GM19463 (cell line): Measurements from ENCODE around the gene IL4R.

ENCODE experiments used
- ATAC-seq: cut with Tn5 transposase; IDR thresholded peaks from one replicate; pipeline ENCODE4 v1.9.1; 2021; ENCODE audit warnings: mild to moderate bottlenecking, moderate library complexity; ENCODE audit not compliant: unreplicated experiment

IL4R gene

DNA sequence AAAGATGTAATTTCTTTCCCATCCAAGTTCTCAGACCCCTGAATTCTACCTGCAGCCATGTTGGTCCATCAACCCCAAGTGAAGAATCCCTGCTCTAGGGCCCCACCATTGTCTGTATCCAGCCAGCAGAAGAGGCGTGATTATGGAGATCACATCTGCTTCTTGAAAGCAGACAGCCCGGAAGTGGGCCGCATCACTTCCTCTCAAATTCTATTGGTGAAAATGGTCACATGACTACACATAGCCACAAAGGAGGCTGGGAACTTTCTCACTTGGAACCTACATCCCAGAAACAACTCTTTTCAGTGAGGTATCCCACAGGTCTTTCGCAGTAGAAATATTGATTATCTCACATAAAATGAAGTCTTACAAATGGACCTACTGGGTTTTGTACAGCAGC lies 40.1 kb downstream of the IL4R start:
- no peak for ATAC-seq

DNA sequence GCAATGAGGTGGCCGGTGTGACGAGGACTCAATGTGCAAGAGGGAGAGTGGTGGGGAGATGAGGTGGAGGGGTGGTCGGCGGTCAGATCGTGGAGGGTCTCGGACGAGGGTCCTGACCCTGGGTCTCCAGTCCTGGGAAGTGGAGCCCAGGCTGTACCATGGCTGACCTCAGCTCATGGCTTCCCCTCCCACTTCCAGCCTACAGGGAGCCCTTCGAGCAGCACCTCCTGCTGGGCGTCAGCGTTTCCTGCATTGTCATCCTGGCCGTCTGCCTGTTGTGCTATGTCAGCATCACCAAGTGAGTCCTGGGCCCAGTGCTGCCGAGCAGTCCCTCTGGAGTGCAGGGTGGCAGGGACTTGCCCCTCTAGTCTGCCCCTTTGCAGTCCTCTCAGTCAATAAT lies 41.8 kb downstream of the IL4R start:
- no peak for ATAC-seq

DNA sequence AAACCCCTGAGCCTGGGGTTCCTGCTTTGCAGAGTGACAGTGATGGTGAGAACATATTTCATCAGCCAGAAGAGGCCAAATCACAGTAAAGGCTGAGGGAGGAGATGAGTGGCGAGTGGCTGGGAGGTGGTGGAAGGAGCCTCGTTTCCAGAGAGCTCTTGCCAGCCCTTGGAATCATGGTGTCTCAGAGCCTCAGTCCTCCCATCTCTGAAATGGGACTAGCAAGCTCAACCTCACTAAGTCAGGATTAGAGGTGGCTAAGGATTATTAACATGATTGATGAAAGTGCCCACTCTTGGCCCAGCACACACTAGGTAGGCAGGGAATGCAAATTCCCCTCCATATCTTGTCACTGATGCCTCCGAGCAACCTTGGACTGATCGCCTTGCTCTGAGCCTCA lies 43.0 kb downstream of the IL4R start:
- ATAC-seq: no peak

DNA sequence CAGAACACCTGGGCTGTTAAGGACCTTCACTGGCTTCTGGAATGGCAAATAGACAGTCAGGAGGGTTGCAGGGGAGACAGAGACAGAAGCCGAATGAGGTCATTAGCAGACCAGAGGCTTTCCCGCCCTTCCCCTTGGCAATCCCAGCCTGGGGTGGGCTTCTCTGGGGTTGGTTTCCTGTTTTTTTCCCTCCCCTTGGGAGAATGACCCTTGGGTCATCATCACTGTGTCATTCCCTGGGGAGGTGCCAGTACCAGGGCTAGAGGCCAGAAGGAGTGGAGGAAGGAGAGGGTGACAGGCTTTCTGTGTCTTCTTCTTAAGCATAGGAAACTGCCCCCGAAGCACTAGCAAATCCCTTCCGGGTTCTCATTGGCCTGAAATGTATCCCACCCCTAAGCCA lies 45.3 kb downstream of the IL4R start:
- no peak for ATAC-seq

DNA sequence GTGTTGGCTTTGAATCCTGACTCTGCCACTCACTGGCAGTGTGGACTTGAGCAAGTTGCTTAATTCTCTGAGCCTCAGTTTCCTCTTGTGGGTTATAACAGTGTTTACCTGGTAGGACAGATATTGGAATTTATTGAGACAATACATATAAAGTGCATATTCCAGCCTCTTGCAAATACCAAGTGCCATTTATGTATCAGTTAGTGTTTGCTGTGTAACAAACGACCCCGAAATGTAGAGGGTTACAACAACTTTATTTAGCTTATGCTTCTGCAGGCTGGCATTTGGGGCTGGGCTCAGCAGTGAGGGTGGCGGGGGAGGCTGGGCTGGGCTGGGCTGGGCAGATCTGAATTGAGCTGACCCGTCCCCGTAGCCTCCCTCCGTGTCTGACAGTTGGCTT lies 45.8 kb downstream of the IL4R start:
- ATAC-seq: no peak

DNA sequence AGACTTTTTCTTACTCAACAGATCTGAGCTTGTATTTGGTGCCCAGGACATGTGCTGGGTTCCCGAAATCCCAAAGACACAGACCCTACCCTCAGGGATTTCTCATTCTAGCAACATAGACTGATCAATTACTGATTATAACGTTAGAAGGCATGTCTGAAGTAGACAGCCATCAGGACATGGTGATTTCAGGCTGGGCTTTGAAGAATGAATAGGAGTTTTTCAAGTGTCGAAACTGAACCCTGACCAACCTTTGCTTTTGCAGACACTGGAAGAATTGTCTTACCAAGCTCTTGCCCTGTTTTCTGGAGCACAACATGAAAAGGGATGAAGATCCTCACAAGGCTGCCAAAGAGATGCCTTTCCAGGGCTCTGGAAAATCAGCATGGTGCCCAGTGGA lies 48.2 kb downstream of the IL4R start:
- no peak for ATAC-seq

DNA sequence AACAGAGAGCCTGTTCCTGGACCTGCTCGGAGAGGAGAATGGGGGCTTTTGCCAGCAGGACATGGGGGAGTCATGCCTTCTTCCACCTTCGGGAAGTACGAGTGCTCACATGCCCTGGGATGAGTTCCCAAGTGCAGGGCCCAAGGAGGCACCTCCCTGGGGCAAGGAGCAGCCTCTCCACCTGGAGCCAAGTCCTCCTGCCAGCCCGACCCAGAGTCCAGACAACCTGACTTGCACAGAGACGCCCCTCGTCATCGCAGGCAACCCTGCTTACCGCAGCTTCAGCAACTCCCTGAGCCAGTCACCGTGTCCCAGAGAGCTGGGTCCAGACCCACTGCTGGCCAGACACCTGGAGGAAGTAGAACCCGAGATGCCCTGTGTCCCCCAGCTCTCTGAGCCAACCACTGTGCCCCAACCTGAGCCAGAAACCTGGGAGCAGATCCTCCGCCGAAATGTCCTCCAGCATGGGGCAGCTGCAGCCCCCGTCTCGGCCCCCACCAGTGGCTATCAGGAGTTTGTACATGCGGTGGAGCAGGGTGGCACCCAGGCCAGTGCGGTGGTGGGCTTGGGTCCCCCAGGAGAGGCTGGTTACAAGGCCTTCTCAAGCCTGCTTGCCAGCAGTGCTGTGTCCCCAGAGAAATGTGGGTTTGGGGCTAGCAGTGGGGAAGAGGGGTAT lies 48.9 kb downstream of the IL4R start:
- ATAC-seq: no peak

DNA sequence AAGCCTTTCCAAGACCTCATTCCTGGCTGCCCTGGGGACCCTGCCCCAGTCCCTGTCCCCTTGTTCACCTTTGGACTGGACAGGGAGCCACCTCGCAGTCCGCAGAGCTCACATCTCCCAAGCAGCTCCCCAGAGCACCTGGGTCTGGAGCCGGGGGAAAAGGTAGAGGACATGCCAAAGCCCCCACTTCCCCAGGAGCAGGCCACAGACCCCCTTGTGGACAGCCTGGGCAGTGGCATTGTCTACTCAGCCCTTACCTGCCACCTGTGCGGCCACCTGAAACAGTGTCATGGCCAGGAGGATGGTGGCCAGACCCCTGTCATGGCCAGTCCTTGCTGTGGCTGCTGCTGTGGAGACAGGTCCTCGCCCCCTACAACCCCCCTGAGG lies 49.5 kb downstream of the IL4R start:
- ATAC-seq: no peak

DNA sequence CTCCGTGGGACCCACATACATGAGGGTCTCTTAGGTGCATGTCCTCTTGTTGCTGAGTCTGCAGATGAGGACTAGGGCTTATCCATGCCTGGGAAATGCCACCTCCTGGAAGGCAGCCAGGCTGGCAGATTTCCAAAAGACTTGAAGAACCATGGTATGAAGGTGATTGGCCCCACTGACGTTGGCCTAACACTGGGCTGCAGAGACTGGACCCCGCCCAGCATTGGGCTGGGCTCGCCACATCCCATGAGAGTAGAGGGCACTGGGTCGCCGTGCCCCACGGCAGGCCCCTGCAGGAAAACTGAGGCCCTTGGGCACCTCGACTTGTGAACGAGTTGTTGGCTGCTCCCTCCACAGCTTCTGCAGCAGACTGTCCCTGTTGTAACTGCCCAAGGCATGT lies 50.0 kb downstream of the IL4R start:
- ATAC-seq: no peak

DNA sequence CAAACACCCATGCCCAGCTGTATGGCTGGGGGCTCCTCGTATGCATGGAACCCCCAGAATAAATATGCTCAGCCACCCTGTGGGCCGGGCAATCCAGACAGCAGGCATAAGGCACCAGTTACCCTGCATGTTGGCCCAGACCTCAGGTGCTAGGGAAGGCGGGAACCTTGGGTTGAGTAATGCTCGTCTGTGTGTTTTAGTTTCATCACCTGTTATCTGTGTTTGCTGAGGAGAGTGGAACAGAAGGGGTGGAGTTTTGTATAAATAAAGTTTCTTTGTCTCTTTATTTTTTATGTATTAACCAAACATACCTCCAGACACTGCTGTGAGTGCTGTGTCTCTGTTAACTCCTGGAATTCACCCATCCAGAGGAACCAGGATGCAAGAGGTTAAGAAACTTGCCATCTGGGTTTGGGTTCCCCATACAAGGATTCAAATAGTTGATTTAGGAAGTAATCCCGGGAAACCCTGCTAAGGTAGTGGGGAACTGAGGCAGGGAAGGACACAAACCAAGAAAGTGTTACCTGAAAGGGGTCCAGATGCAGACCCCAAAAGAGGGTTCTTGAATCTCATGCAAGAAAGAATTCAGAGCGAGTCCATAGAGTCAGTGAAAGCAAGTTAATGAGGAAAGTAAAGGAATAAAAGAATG lies 50.8 kb downstream of the IL4R start:
- ATAC-seq: no peak

DNA sequence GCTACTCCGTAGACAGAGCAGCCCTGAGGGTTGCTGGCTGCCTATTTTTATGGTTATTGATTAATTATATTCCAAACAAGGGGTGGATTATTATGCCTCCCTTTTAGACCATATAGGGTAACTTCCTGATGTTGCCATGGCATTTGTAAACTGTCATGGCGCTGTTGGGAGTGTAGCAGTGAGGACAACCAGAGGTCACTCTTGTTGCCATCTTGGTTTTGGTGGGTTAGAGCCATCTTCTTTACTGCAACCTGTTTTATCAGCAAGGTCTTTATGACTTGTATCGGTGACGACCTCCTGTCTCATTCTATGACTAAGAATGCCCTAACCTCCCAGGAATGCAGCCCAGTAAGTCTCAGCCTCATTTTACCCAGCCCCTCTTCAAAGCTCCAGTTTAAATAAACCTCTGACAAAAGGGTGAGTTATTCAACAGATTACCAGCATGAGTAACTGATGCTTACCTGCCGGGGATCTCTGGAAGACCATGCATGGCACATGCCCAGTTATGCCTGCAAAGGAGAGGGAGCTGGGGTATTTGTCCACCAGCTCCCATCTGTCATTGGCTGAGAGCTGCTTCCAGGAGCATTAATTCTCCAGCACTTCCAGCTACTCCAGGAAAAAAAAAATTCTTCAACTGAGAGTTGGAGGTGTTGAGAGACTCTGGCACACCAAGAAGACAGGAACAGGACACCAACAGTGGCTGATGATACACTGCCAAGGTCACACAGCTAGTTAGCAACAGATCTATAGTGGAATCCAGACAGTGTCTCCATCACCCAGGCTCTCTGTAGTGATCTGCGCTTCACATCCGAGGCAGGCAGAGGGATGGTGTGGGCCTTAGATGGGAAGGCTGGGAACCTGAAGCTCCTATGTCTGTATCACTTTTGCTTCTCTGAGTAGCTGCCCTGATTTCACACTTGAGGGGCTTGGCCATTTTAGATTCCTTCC lies 51.6 kb downstream of the IL4R start:
- ATAC-seq: no peak

DNA sequence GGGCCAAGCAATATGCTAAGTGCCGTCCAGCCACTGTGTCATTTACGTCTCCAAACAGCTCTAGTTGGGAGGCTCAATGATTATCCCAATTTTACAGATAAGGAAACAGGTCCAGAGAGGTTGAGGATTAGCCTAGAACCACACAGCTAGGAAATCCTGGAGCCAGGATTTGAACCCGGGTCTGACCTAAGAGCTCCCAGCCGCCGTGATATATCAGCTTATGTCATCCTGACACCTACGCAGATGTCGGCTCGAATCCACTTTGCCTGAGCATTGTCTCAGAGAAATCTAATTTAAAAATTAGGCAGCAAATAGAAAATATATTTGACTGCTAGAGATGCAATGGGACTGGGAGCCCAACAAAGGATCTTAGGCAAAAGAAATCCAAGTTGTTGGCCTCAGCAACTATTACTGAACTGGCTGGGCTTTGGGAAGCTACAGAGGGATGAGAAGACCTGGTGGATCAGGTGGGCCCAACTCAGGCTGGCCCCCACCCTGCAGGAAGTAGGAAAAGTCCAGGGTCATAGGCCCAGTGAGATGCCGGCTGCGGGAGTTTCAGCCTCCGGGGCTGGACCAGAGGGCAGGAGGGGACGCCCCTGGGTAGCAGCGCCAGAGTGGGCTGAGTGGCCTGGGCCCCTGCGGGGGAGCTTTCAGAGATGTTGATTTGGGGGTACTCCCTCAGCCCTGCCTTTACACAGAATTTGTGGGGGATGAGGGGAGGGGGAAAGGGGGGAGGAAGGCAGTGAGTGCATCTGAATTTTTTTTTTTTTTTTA lies 53.1 kb downstream of the IL4R start:
- ATAC-seq: peak; percentile 7

DNA sequence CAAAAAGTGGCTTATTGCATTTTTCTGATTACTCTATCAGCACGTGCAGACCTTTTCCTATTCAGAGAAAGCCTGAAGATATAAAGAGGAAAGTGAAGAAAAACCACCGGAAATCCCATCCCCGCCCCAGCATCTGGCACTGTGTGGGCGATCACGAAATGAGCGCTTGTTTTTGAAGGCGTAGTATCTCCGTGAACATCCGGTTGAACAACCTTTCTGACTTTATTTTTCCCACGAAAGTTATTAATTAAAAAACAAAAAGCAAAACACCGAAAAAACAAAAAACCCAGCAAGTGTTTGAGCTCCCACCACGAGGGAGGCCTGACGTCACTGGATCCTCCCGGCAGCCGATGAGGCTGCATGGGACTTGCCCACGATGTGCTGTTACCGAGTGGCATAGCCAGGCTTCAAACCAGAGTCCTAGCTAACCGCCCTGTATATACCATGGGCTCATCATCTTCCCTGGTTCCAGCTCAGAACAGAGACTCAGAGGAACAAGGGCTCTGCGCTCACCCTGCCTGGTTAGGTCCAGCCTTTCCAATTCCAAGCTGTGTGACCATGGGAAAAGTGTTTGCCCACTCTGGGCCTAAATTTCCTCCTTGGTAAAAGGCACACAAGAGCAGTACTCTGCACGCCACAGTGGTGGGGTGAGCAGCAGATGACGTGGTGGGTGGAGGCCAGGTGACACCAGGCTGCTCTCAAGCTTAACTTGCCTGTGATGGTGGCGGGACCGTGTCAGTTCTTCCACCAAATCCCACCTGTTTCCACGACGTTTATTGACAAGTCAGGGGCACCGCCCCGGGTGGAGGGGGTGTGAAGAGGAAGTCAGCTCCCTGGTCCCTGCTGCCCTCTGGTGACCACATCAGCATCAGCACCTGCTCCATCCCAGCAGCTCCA lies 53.9 kb downstream of the IL4R start:
- peak; percentile 72 for ATAC-seq

DNA sequence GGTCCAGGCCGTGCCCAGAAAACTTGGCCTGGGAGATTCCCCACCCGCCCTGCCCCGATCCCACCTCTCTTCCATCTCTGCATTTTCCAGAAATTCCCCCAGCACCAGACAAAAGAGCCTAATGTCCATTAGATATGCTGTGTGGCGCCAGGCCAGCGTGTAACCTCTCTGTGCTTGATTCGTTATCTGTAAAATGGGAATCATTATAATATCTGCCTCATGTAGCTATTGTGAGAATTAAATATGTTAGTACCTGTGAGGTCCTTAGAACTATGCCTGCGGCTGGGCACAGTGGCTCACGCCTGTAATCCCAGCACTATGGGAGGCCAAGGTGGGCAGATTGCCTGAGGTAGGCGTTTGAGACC lies 54.6 kb downstream of the IL4R start:
- no peak for ATAC-seq

DNA sequence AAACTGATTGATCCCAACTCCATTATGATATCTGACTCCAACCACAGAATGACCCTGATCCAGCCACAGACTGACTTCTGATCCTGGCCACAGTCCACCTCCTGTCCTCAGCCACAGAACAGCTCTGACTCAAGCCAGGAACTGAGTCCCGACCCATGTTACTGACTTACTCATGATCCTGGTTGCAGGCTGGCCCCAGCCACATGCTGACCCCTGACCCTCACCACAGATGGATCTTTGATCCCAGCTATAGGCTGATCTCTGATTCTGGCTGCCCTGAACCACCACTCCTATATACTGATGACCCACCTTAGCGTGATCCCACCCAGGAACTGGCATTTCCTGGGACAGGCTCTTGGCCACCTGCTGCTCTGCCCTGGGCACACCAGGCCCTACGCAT lies 56.0 kb downstream of the IL4R start:
- no peak for ATAC-seq

DNA sequence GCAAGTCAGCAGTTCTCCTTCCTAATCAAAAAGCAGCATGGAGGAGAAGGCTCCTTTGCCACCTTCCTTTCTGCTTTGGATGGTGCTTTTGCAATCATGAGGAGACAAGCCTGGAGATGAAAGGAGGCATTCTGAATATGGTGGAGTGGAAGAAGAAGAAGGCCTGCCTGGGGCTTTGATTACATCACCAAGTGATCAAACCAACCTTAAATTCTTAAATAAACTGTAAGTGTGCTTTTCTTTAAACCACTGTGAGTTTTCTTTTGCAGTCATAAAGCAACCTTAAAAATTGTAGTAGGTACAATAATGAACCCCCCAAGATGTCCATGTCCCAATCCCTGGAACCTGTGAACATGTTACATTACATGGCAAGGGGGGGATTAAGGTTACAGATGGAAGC lies 56.5 kb downstream of the IL4R start:
- ATAC-seq: no peak

DNA sequence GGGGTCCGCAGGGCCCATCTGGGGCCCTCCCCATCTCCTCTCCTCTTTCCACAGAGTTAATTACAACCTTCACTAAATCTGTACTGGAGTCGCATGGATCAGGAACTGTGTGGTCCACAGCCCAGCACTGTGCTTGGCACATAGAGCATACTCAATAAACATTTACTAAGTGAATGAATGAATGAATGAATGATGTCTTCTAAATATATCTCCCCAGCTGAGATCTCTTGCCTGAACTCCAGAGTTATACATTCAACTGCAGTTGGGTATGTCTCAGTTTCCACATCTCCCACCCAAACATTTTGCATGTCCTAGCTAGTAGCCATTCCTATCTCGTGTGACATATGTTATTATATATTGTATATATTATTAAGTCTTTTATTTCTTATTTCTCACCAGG lies 59.5 kb downstream of the IL4R start:
- no peak for ATAC-seq

DNA sequence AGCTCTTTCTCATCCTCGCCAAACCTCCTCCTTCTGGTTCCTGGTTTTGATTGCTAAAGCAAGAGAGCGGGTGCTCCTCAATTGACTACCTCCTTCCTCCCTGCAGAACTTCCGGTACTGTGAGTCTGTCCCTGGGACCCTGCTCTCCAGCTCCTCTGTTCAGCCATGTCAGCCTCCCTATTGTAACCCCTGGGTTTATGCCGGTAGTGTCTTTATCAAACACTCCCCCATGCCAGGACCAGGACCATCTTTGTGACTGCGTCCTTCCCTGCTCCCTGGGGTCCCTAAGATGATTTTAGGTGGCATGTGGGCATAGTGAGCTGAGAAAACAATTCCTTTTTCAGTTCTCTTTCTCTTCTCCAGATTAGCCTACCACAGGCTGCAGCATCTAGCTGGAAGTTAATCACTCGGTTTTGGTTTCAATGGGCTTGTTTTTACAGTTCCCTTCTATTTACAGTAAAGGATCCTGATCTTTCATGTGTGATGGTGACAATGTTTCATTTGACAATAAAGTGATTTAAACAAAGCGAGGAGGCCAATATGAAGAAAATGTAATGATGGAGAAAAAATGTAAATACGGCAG lies 60.5 kb downstream of the IL4R start:
- ATAC-seq: peak; percentile 25

DNA sequence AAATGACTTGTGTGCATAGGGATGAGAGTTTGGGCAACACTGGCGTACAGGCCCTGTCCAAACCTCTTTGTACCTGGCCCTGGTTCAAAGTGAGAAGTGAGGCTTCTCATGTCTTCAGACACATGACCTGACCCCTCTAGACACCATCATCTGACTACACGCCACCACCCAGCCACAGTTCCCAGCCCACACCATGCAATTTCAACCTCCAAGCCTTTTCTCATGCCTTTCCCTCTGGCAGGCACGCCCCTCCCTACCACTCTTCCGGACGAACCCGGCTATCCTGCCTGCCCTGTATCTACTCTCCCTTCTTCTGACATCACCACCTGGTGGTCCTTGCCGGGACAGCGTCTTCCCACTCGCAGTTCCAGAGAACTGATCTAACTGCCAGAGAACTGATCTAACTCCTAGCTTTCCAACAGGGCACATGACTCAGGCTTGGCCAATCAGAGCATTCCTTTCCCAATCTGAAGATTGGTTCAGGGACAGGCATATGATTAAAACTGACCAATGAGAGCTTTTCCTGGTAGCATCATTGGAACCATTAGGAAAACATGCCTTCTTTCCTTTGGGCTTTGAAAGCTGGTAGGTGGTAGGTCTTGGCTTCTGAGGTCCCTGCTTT lies 61.1 kb downstream of the IL4R start:
- peak; percentile 51 for ATAC-seq
